ENCODE results near the gene COL4A6.

DNA sequence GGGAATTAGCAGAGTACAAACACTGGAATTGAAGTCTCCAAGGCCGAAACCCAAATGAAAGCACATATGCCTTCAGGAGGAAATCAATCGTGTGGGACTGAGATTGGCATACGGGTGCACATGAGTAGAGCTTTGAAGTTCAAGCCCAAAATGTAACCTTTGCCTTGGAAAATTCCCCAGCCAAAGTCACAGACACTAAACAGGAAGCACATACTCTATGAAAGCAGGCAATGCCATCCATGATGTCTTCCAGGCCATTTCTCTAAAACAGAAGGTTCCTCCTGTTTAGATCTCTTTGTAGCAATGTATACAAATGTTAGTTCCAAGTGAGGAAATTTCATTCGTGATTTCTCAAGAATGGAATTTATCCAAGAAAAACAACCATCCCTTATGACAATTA lies 162.5 kb downstream of the COL4A6 start:
- TF ChIP-seq, protein P1, sequence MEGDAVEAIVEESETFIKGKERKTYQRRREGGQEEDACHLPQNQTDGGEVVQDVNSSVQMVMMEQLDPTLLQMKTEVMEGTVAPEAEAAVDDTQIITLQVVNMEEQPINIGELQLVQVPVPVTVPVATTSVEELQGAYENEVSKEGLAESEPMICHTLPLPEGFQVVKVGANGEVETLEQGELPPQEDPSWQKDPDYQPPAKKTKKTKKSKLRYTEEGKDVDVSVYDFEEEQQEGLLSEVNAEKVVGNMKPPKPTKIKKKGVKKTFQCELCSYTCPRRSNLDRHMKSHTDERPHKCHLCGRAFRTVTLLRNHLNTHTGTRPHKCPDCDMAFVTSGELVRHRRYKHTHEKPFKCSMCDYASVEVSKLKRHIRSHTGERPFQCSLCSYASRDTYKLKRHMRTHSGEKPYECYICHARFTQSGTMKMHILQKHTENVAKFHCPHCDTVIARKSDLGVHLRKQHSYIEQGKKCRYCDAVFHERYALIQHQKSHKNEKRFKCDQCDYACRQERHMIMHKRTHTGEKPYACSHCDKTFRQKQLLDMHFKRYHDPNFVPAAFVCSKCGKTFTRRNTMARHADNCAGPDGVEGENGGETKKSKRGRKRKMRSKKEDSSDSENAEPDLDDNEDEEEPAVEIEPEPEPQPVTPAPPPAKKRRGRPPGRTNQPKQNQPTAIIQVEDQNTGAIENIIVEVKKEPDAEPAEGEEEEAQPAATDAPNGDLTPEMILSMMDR (IDR thresholded peaks at IDR 0.05; ENCODE audit: low read depth, low read length, poor library complexity, severe bottlenecking): no peak
- no peak for TF ChIP-seq EZH2phosphoT487 (IDR thresholded peaks at IDR 0.05; ENCODE audit: borderline replicate concordance, low read length)

All from DOHH2 (cell line).